ENCODE data around the gene NTM. TPM values are rescaled to one million over a fixed set of nuclear protein-coding genes. Genes with fewer than 3 reads are reported as not detected.
"Not testable (repeated sequence)": the region's sequence is repeated elsewhere in the genome, so short reads cannot be mapped to it uniquely, and the experiment has no call there.

Gene NTM
- polyA plus RNA-seq, 1 donor (not counting 4 experiments of a cell fraction or from before 2014, with no cell fraction given): 47.9 TPM

DNA sequence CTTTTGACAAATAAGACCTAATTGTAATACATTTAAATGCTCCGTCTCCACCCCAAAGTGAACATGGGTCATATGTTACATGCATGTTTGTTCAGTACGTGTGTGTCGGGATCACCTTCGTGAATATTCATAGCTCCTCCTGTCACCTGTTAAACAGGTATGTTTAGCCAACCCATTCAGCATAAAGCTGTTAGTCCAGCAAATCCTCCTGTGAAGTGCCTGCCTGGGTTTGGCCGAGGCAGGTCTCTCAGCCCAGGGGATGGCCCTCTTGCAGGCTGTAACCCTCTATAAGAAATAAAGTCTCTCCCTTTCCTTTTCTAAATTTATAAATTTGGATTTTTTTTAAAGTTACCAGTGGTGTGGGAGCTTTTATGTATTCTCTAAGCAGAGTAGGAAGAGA is 38.9 kb upstream of the NTM start:
- H3K36me3 ChIP-seq (ENCODE audit: control insufficient read depth in 2 of 2, extremely low read depth in 1 of 2, insufficient read depth in 2 of 2, low read length in 2 of 2): no peaks in the 10 kb centered on the region
- no peak overlapping the region for H2AFZ ChIP-seq (ENCODE audit: control insufficient read depth, low read length)
- no peaks in the 10 kb centered on the region for H3K4me1 ChIP-seq (ENCODE audit: control insufficient read depth, extremely low read depth, insufficient read depth, low read length)
- DNase-seq (ENCODE audit: low read depth, low spot score) (no peak), FAIRE-seq (no peak)
- no peaks in the 10 kb centered on the region for H3K27me3 ChIP-seq (ENCODE audit: control insufficient read depth, extremely low read depth, insufficient read depth, low read length)
- H3K9me3 ChIP-seq (ENCODE audit: control insufficient read depth, low read depth, low read length): no peaks in the 10 kb centered on the region
- no peaks in the 10 kb centered on the region for H4K20me1 ChIP-seq (ENCODE audit: control insufficient read depth, extremely low read depth, insufficient read depth, low read length)
- no peak overlapping the region for H3K4me2 ChIP-seq (ENCODE audit: control insufficient read depth, extremely low read depth, insufficient read depth, low read depth, low read length)
- H3K4me3 ChIP-seq (ENCODE audit: control insufficient read depth in 2 of 3, extremely low read depth in 1 of 3, insufficient read depth in 2 of 3, low read depth in 1 of 3, low read length in 3 of 3): no peak overlapping the region
- dilution Hi-C loops (cut with MboI; ENCODE audit: extremely low pct_ligation_motif_present, low sequenced_read_pairs): no loop called here
- TF ChIP-seq EZH2 (IDR thresholded peaks at IDR 0.05; ENCODE audit: low read length) (no peak), CTCF (optimal IDR thresholded peaks at IDR 0.05 in 1 of 3, IDR thresholded peaks at IDR 0.05 in 1 of 3, conservative IDR thresholded peaks at IDR 0.05 in 1 of 3; ENCODE audit: extremely low read depth in 1 of 3, insufficient read depth in 2 of 3, low read length in 3 of 3) (no peak)
- H3K9me1 ChIP-seq (ENCODE audit: control insufficient read depth, extremely low read depth, insufficient read depth, low read length): no peaks in the 10 kb centered on the region
- H3K79me2 ChIP-seq (ENCODE audit: control insufficient read depth, insufficient read depth, low read length): no peaks in the 10 kb centered on the region
- no peak overlapping the region for H3K9ac ChIP-seq (ENCODE audit: control insufficient read depth, extremely low read depth, insufficient read depth, low read length)
- H3K27ac ChIP-seq (ENCODE audit: control insufficient read depth, insufficient read depth, low read length): no peak overlapping the region

DNA sequence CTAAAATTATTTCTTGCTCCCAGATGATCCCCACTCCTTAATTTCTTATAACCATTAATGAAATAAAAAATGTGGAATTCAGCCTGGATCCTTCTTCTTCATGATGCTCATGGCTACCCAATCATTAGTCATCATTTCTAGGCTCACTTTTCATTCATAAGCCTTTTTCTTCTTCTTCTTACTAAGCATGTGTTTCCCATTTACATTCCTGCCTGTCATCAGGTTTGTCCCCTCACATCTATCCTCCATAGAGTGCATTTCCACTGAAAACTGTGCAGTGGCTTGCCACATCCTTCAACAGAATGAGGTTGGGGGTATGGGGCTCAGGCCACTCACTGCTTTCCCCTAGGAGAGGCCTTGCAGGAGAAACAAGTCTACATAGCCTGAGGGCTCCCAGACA is 35.8 kb upstream of the NTM start:
- no peaks in the 10 kb centered on the region for H3K79me2 ChIP-seq (ENCODE audit: control insufficient read depth, insufficient read depth, low read length)
- DNase-seq (ENCODE audit: low read depth, low spot score) (no peak), FAIRE-seq (no peak)
- H3K27me3 ChIP-seq (ENCODE audit: control insufficient read depth, extremely low read depth, insufficient read depth, low read length): no peaks in the 10 kb centered on the region
- H3K4me1 ChIP-seq (ENCODE audit: control insufficient read depth, extremely low read depth, insufficient read depth, low read length): no peaks in the 10 kb centered on the region
- dilution Hi-C loops (cut with MboI; ENCODE audit: extremely low pct_ligation_motif_present, low sequenced_read_pairs): no loop called here
- TF ChIP-seq EZH2 (IDR thresholded peaks at IDR 0.05; ENCODE audit: low read length) (no peak), CTCF (optimal IDR thresholded peaks at IDR 0.05 in 1 of 3, IDR thresholded peaks at IDR 0.05 in 1 of 3, conservative IDR thresholded peaks at IDR 0.05 in 1 of 3; ENCODE audit: extremely low read depth in 1 of 3, insufficient read depth in 2 of 3, low read length in 3 of 3) (no peak)
- H2AFZ ChIP-seq (ENCODE audit: control insufficient read depth, low read length): no peak overlapping the region
- H3K9ac ChIP-seq (ENCODE audit: control insufficient read depth, extremely low read depth, insufficient read depth, low read length): no peak overlapping the region
- H4K20me1 ChIP-seq (ENCODE audit: control insufficient read depth, extremely low read depth, insufficient read depth, low read length): no peaks in the 10 kb centered on the region
- no peak overlapping the region for H3K4me2 ChIP-seq (ENCODE audit: control insufficient read depth, extremely low read depth, insufficient read depth, low read depth, low read length)
- no peak overlapping the region for H3K4me3 ChIP-seq (ENCODE audit: control insufficient read depth in 2 of 3, extremely low read depth in 1 of 3, insufficient read depth in 2 of 3, low read depth in 1 of 3, low read length in 3 of 3)
- no peak overlapping the region for H3K27ac ChIP-seq (ENCODE audit: control insufficient read depth, insufficient read depth, low read length)
- H3K36me3 ChIP-seq (ENCODE audit: control insufficient read depth in 2 of 2, extremely low read depth in 1 of 2, insufficient read depth in 2 of 2, low read length in 2 of 2): no peaks in the 10 kb centered on the region
- H3K9me1 ChIP-seq (ENCODE audit: control insufficient read depth, extremely low read depth, insufficient read depth, low read length): no peaks in the 10 kb centered on the region
- H3K9me3 ChIP-seq (ENCODE audit: control insufficient read depth, low read depth, low read length): no peaks in the 10 kb centered on the region

- H3K9ac ChIP-seq (ENCODE audit: control insufficient read depth, extremely low read depth, insufficient read depth, low read length); H2AFZ ChIP-seq (ENCODE audit: control insufficient read depth, low read length); FAIRE-seq; H4K20me1 ChIP-seq (ENCODE audit: control insufficient read depth, extremely low read depth, insufficient read depth, low read length); H3K4me3 ChIP-seq (ENCODE audit: control insufficient read depth in 2 of 3, extremely low read depth in 1 of 3, insufficient read depth in 2 of 3, low read depth in 1 of 3, low read length in 3 of 3); H3K4me2 ChIP-seq (ENCODE audit: control insufficient read depth, extremely low read depth, insufficient read depth, low read depth, low read length); H3K4me1 ChIP-seq (ENCODE audit: control insufficient read depth, extremely low read depth, insufficient read depth, low read length); H3K9me1 ChIP-seq (ENCODE audit: control insufficient read depth, extremely low read depth, insufficient read depth, low read length); DNase-seq (ENCODE audit: low read depth, low spot score); dilution Hi-C loops (cut with MboI; ENCODE audit: extremely low pct_ligation_motif_present, low sequenced_read_pairs); H3K27ac ChIP-seq (ENCODE audit: control insufficient read depth, insufficient read depth, low read length); H3K9me3 ChIP-seq (ENCODE audit: control insufficient read depth, low read depth, low read length); H3K79me2 ChIP-seq (ENCODE audit: control insufficient read depth, insufficient read depth, low read length); H3K36me3 ChIP-seq (ENCODE audit: control insufficient read depth in 2 of 2, extremely low read depth in 1 of 2, insufficient read depth in 2 of 2, low read length in 2 of 2); H3K27me3 ChIP-seq (ENCODE audit: control insufficient read depth, extremely low read depth, insufficient read depth, low read length): not testable (repeated sequence)
These were observed 28.5 kb upstream of the NTM start for GRCh38 chr11:131341900-131342299.

DNA sequence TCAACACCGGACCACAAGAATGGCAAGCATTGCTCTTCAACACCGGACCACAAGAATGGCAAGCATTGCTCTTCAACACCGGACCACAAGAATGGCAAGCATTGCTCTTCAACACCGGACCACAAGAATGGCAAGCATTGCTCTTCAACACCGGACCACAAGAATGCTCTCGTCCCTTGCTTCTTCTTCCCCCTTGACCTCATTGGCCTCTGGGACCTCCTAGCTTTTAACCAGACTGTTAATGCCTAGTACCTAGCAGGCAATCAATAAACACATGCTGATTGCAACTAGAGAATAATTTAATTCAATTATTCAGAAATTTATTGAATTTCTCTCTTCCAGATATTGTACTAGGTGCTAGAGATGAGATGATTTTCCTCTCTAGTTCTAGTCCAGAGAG is 28.0 kb upstream of the NTM start:
- FAIRE-seq; H3K4me3 ChIP-seq (ENCODE audit: control insufficient read depth in 2 of 3, extremely low read depth in 1 of 3, insufficient read depth in 2 of 3, low read depth in 1 of 3, low read length in 3 of 3); H3K9me1 ChIP-seq (ENCODE audit: control insufficient read depth, extremely low read depth, insufficient read depth, low read length); H4K20me1 ChIP-seq (ENCODE audit: control insufficient read depth, extremely low read depth, insufficient read depth, low read length); H3K79me2 ChIP-seq (ENCODE audit: control insufficient read depth, insufficient read depth, low read length); H3K9ac ChIP-seq (ENCODE audit: control insufficient read depth, extremely low read depth, insufficient read depth, low read length); H3K4me1 ChIP-seq (ENCODE audit: control insufficient read depth, extremely low read depth, insufficient read depth, low read length); H3K9me3 ChIP-seq (ENCODE audit: control insufficient read depth, low read depth, low read length); DNase-seq (ENCODE audit: low read depth, low spot score); H3K36me3 ChIP-seq (ENCODE audit: control insufficient read depth in 2 of 2, extremely low read depth in 1 of 2, insufficient read depth in 2 of 2, low read length in 2 of 2); H3K4me2 ChIP-seq (ENCODE audit: control insufficient read depth, extremely low read depth, insufficient read depth, low read depth, low read length); H3K27ac ChIP-seq (ENCODE audit: control insufficient read depth, insufficient read depth, low read length); dilution Hi-C loops (cut with MboI; ENCODE audit: extremely low pct_ligation_motif_present, low sequenced_read_pairs); H2AFZ ChIP-seq (ENCODE audit: control insufficient read depth, low read length); H3K27me3 ChIP-seq (ENCODE audit: control insufficient read depth, extremely low read depth, insufficient read depth, low read length): not testable (repeated sequence)
